HL-60 (cell line): ENCODE data around the gene LIN7C.

Source experiments
- DNase-seq, 2 experiments: peaks; one replicate each; pipeline ENCODE4 v3.0.0-alpha.2; 2010 to 2020; ENCODE audit warnings: low read depth in 1 of 2, low spot score in 1 of 2
- H3K27ac ChIP-seq: fragments of 250-450 bp; sonication (Bioruptor Pico); replicated peaks from 2 replicates; pipeline ENCODE4 v1.5.1; 2020; ENCODE audit warnings: mild to moderate bottlenecking, moderate library complexity
- H3K27me3 ChIP-seq: fragments of 250-450 bp; sonication (Bioruptor Pico); 2 replicates; pipeline ENCODE4 v1.5.1; 2021; ENCODE audit warnings: mild to moderate bottlenecking, moderate library complexity; ENCODE audit not compliant: insufficient read depth, poor library complexity, severe bottlenecking
- H3K4me3 ChIP-seq: replicated peaks from 2 replicates; pipeline ENCODE4 v1.5.1; 2011; ENCODE audit warnings: mild to moderate bottlenecking, control low read depth, low read length; ENCODE audit not compliant: insufficient read depth
- GABPA ChIP-seq: IDR thresholded peaks from 2 replicates; pipeline ENCODE4 v1.6.1; 2012; ENCODE audit warnings: low read depth
- POLR2AphosphoS5 ChIP-seq: IDR thresholded peaks from 2 replicates; pipeline ENCODE4 v1.6.1; 2012; ENCODE audit warnings: low read depth
- REST ChIP-seq: IDR thresholded peaks from 2 replicates; pipeline ENCODE4 v1.6.1; 2012; ENCODE audit warnings: low read depth; ENCODE audit not compliant: insufficient replicate concordance
- SPI1 ChIP-seq: IDR thresholded peaks from 2 replicates; pipeline ENCODE4 v1.6.1; 2012; ENCODE audit warnings: low read depth, mild to moderate bottlenecking, borderline replicate concordance
- TF ChIP-seq, protein P1 (sequence below): IDR thresholded peaks from one replicate; pipeline ENCODE4 v1.5.1; 2011; ENCODE audit warnings: low read length, control low read depth, inconsistent platforms; ENCODE audit not compliant: insufficient read depth

The LIN7C gene

GRCh38 chr11:27466363-27466762, 40.2 kb downstream of the LIN7C start:
- Histone ChIP-seq H3K27me3 (peaks cover 3% of the 10 kb centered on the region), H3K27ac (no peak overlapping the region), H3K4me3 (no peak overlapping the region)
- TF ChIP-seq POLR2AphosphoS5 (no peak), REST (no peak), GABPA (no peak), SPI1 (no peak)
- TF ChIP-seq, protein P1, sequence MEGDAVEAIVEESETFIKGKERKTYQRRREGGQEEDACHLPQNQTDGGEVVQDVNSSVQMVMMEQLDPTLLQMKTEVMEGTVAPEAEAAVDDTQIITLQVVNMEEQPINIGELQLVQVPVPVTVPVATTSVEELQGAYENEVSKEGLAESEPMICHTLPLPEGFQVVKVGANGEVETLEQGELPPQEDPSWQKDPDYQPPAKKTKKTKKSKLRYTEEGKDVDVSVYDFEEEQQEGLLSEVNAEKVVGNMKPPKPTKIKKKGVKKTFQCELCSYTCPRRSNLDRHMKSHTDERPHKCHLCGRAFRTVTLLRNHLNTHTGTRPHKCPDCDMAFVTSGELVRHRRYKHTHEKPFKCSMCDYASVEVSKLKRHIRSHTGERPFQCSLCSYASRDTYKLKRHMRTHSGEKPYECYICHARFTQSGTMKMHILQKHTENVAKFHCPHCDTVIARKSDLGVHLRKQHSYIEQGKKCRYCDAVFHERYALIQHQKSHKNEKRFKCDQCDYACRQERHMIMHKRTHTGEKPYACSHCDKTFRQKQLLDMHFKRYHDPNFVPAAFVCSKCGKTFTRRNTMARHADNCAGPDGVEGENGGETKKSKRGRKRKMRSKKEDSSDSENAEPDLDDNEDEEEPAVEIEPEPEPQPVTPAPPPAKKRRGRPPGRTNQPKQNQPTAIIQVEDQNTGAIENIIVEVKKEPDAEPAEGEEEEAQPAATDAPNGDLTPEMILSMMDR, result no peak
- no peak for DNase-seq

DNA sequence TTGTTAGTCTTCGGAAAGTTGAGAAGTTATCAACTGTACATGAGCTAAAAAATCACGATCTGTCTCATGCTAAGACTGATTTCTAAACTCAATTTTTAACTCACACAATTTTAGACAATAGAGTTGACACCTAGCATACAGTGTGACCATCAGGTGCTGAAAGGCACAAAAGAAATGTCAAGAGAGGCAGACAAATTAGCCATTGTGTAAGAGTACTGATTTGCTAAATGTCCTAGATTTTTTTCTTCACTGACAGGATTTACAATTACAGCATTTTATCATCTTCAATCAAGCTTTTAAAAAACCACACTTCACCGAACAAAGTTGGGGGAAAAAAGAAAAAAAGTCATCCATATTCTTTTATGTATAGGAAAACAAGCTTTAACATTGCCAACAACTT, 40.9 kb downstream of the LIN7C start:
- DNase-seq, result no peak
- Histone ChIP-seq H3K27me3 (no peaks in the 10 kb centered on the region), H3K27ac (no peak overlapping the region), H3K4me3 (no peak overlapping the region)
- TF ChIP-seq, protein P1, result no peak
- TF ChIP-seq GABPA, result no peak
- no peak for TF ChIP-seq POLR2AphosphoS5
- TF ChIP-seq REST, result no peak
- no peak for TF ChIP-seq SPI1

GRCh38 chr11:27464909-27465308, 41.7 kb downstream of the LIN7C start:
- Histone ChIP-seq H3K4me3 (no peak overlapping the region), H3K27ac (no peak overlapping the region), H3K27me3 (no peaks in the 10 kb centered on the region)
- no peak for DNase-seq
- TF ChIP-seq POLR2AphosphoS5, result no peak
- no peak for TF ChIP-seq SPI1
- TF ChIP-seq REST, result no peak
- TF ChIP-seq GABPA, result no peak
- TF ChIP-seq, protein P1, result no peak
